Measurements from ENCODE around the gene USP46.

The USP46 gene

DNA sequence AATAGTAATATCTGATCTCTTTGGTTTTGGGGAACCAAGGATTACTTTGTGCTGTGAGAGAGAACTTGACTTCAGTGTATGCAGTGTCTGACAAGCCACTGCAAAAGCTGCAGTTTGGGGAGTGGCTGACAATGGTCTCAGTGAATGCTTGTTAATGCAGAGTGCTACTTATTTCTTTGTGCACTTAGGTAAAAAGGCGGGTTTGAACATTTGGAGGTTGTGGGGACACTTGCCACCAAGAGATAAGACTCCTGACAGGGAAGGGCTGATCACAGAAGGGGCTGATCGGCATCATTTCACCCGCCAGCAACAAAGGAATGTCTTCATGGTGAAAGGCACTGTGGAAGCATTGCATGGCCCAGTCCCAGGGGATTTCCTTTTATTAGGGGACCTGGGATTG is 28.6 kb upstream of the USP46 start:
- no peak overlapping the region for H3K27ac ChIP-seq
- TF ChIP-seq, protein P1, sequence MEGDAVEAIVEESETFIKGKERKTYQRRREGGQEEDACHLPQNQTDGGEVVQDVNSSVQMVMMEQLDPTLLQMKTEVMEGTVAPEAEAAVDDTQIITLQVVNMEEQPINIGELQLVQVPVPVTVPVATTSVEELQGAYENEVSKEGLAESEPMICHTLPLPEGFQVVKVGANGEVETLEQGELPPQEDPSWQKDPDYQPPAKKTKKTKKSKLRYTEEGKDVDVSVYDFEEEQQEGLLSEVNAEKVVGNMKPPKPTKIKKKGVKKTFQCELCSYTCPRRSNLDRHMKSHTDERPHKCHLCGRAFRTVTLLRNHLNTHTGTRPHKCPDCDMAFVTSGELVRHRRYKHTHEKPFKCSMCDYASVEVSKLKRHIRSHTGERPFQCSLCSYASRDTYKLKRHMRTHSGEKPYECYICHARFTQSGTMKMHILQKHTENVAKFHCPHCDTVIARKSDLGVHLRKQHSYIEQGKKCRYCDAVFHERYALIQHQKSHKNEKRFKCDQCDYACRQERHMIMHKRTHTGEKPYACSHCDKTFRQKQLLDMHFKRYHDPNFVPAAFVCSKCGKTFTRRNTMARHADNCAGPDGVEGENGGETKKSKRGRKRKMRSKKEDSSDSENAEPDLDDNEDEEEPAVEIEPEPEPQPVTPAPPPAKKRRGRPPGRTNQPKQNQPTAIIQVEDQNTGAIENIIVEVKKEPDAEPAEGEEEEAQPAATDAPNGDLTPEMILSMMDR (conservative IDR thresholded peaks at IDR 0.05) = no peak
- TF ChIP-seq ZFX (IDR thresholded peaks at IDR 0.05) = no peak

DNA sequence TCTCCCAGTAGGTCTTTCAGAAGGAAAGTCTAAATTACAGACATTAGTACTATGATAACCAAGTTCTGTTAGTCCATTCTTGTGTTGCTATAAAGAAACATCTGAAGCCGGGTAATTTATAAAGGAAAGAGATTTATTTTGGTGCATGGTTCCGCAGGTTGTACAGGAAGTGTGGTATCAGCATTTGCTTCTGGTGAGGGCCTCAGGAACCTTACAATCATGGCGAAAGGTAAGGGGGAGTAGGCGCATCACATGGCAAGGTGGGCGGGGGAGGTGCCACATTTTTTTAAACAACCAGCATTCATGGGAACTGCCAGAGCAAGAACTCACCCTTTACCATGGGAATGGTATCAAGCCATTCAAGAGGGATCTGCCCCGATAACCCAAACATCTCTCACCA is 26.2 kb upstream of the USP46 start:
- no peak for TF ChIP-seq ZFX (IDR thresholded peaks at IDR 0.05)
- TF ChIP-seq, protein P1 (conservative IDR thresholded peaks at IDR 0.05) = no peak
- no peak overlapping the region for H3K27ac ChIP-seq

DNA sequence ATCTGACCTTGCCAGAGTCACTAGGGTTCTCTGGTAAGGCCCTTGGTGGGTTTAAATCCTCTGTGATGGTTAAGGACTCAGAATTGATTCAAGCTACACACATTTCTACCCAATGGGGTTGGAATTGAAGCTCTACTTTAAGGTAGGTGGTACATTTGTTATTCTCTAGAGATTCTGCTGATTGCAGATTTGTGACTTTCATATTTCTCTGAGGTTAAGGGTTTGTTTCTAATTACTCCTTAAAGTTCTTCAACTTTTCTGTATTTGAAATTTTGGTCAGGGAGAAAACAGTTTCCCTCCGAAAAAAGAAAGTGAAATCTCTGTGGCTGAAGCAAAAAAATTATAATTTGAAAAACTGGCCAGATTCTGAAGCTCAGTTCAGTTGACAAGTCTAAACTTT is 25.8 kb upstream of the USP46 start:
- TF ChIP-seq, protein P1 (conservative IDR thresholded peaks at IDR 0.05) = no peak
- no peak for TF ChIP-seq ZFX (IDR thresholded peaks at IDR 0.05)
- H3K27ac ChIP-seq = no peak overlapping the region

DNA sequence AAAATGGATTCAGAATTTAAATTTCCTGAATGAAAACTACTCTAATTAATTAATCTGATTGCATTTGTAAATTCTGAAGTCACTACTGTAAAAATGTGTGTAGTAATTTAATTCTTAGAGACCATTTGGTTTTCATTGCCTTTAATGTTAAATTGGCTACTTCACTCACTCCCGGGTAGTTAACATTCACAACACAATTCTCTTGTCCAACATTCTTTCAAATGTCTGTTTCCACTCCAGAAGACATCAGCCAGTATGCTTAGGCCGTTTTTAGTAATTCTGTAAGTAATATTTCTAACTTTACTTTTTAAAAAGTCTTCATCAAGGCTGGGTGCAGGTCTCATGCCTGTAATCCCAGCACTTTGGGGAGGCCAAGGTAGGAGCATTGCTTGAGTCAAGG is 21.3 kb upstream of the USP46 start:
- TF ChIP-seq ZFX (IDR thresholded peaks at IDR 0.05) = no peak
- TF ChIP-seq, protein P1 (conservative IDR thresholded peaks at IDR 0.05) = no peak
- no peak overlapping the region for H3K27ac ChIP-seq

DNA sequence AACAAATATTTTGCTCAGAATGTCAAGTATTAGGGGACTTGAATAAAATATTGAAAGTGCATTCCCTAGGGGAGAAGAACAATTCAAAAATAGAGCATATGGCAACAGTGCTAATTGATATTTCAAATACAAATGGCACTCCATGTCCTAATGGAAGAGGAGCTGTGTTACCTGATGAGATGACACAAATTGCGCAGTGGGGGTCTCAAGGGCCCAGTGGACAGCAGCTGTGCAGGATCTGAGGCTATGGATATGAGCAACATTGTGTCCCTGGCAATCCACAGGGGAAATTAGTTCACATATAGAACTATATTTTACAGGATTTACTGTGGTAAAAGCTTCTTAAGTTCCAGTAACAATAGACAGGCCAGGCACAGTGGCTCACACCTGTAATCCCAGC is 17.4 kb upstream of the USP46 start:
- no peak for TF ChIP-seq ZFX (IDR thresholded peaks at IDR 0.05)
- TF ChIP-seq, protein P1 (conservative IDR thresholded peaks at IDR 0.05) = no peak
- H3K27ac ChIP-seq = no peak overlapping the region

DNA sequence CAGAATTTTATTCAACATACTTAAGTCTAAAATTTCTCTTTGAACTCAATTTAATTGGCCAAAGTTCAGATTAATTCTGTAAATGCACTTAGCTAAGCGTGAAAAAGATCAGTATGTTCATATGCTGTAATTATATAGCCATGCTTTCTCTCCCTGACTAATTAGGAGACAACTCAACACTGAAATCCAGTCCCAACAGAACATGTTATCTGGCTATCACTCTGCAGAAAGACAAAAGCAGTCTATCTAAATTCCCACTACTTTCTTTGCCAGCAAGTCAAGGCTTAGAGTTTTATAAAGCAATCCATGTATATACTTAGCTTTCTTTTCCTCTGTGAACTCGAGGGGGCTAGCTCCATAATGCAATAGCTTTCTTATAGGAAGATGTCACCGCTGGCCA is 16.0 kb upstream of the USP46 start:
- no peak overlapping the region for H3K27ac ChIP-seq
- TF ChIP-seq, protein P1 (conservative IDR thresholded peaks at IDR 0.05) = no peak
- TF ChIP-seq ZFX (IDR thresholded peaks at IDR 0.05) = no peak

DNA sequence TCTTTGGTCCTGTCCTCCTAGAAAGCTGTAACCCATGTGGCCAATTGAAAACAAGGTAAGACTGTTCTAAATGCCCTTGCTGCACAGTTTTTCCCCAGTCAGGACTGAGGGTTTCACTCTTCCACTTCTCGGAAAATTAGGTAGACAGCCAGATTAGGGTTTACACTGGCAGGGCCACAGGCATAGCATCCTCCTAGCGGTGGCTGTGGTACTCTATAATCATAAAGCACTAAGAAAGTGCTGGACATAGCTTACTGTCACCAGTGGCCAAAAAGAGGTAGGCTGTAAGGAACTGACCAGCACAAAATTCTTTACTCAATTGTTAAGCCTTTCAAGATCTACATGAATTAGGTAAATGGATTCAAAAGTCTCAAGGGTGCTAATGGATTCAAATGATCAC is 11.6 kb upstream of the USP46 start:
- TF ChIP-seq, protein P1 (conservative IDR thresholded peaks at IDR 0.05) = peak; percentile 31
- no peak for TF ChIP-seq ZFX (IDR thresholded peaks at IDR 0.05)
- no peak overlapping the region for H3K27ac ChIP-seq
